GM19193 (cell line): ENCODE results near the gene CCDC134.

Experiments
- POLR2A ChIP-seq: IDR thresholded peaks from 4 replicates; pipeline ENCODE4 v1.6.1; 2011; ENCODE audit not compliant: insufficient read depth, insufficient read length; ENCODE audit errors: extremely low read depth

CCDC134 gene

DNA sequence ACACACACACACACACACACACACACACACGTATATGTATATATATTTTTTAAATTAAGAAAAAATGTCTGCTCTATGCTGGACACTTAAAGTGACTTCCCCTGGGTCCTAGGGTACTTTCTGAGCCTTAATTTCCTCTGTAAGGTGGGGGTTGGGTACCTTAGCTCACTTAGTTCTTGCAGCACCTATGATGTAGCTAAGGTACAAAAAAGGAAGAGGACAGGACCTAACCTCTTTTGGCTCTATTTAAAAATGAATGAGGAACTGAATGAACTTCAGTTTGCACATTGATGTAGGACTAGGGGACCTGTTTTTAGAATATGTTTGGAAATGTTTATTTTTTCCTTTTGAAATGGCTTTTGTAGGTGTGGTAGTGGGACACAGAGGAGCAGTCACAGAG is 43.6 kb downstream of the CCDC134 start:
- no peak for TF ChIP-seq POLR2A

- TF ChIP-seq POLR2A: no peak
Observed at GRCh38 chr22:41844513-41844912, 44.0 kb downstream of the CCDC134 start.

GRCh38 chr22:41845380-41846267 is 45.1 kb downstream of the CCDC134 start:
- no peak for TF ChIP-seq POLR2A

GRCh38 chr22:41846268-41846987 is 45.9 kb downstream of the CCDC134 start:
- no peak for TF ChIP-seq POLR2A

- TF ChIP-seq POLR2A: no peak
Observed at GRCh38 chr22:41847300-41847699, 46.8 kb downstream of the CCDC134 start.

DNA sequence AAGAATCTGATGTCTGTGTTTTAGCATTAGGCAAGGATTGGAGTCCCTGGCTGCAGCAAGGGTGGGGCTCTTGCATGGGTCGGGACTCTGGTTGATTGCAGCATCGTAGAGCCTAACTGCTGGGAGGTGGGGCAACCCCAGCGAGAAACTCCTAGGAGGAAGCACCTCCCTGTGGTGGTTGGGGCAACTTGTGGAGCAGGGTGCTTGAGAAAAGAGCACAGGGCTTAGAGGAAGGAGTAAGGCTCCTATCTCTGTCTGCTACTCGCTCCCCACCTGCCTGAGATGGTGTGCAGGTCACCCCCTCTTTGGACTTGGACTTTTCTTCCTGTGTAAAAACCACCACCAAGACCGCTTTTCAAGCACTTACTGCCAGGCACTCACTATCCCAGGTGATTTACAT is 48.0 kb downstream of the CCDC134 start:
- no peak for TF ChIP-seq POLR2A

DNA sequence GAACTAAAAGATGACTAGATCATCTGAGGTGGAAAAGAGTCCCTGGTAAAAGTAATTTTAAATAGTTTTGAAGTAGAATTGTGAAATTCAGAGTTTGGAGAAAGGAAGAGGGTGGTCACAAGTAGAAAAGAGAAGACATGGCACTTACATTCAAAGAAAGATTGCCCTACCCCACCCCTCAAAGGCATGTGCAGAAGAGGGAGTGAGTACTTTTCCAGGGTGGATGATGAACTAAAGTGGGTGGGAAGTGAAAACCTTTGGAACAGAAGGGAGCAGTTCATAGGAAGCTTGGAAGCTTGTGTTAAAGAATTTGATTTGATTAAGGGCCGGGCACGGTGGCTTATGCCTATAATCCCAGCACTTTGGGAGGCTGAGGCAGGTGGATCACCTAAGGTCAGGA is 56.0 kb downstream of the CCDC134 start:
- TF ChIP-seq POLR2A: no peak

GRCh38 chr22:41857155-41857859 is 56.8 kb downstream of the CCDC134 start:
- TF ChIP-seq POLR2A: no peak

GRCh38 chr22:41857860-41858199 is 57.4 kb downstream of the CCDC134 start:
- no peak for TF ChIP-seq POLR2A

DNA sequence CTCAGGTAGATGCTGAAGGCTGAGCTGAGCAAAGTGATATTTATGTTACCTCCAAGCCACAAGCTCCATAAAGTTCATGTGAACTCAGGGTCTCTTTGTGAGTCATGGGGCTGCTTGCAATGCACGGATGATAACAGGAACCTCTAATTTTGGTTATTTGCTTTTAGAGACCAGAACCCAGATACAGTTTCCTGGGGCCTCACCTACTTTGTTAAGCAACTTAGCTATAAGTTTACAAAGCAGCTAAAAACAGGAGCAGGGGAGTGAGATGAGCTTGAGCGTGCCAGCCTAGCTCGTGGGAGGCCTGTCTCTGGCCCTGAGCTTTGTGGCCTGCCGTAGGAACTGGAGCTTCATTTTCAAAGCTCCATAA is 61.7 kb downstream of the CCDC134 start:
- TF ChIP-seq POLR2A: peak; percentile 54

- TF ChIP-seq POLR2A: peak; percentile 43
Observed at GRCh38 chr22:41862530-41863266, 62.2 kb downstream of the CCDC134 start.

DNA sequence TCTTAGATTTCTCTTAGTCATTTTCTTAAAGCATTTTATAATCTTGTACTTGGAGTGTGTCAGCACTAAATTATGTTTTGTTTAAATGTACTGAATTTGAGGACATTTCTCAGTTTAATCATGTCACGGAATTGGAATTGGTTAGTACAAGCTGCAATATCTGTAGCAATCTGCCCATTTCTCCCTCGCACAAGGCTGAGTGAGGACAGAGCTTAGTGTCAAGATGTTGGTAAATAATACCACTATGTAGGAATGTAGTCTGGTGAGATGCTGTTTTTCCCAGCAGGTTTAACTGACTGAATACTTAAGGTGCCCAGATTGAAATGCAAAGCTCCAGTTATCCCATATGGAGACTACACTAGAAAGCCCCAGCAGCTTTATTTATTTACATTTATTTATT is 63.0 kb downstream of the CCDC134 start:
- TF ChIP-seq POLR2A: no peak

DNA sequence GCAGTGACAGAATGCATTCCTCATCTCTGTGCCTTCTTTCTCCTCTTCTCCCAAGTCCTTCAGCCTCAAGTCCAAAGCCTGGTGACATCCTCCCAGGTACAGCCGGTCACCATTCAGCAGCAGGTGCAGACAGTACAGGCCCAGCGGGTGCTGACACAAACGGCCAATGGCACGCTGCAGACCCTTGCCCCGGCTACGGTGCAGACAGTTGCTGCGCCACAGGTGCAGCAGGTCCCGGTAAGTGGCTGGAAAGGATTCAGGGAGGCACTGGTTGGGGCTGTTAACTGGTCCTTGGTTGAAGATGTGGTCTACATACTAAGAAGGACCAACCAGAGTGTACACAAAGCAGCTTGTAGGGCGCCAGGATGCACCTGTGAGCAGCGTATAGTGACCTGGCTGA is 68.1 kb downstream of the CCDC134 start:
- no peak for TF ChIP-seq POLR2A

- TF ChIP-seq POLR2A: no peak
Observed at GRCh38 chr22:41870786-41871185, 70.3 kb downstream of the CCDC134 start.

DNA sequence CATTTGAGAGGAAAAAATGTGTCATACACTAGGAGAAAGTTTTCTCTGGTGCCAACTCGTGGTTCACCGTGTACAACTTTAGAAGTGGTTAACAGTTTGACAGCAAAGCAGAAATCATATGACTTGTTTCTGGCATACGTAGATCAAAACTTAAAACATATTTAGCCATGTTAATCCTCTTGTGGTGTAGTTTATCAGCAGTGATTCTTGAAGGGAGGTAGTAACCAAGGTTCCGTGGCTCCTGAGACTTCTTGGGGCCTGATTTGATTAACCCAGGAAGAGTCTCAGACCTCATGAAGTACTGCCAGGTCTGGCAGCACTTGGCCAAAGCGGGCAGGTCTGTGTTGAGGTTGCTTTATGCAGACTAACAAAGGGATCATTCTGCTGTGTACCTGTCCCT is 72.9 kb downstream of the CCDC134 start:
- no peak for TF ChIP-seq POLR2A
